Ascending aorta (tissue), 2 donors: ENCODE data around the gene CYP24A1. TPM values are rescaled to one million over a fixed set of nuclear protein-coding genes. Genes with fewer than 3 reads are reported as not detected.
"Not testable (repeated sequence)": the region's sequence is repeated elsewhere in the genome, so short reads cannot be mapped to it uniquely, and the experiment has no call there.

ENCODE experiments used
- DNase-seq, 2 donors: peaks; one replicate each; pipeline ENCODE4 v3.0.0-alpha.2; 2019; ENCODE audit warnings: low spot score in 2 of 2
- H3K27ac ChIP-seq, 2 donors: fragments of 200-600 bp; sonication (generic); one replicate each; pipeline ENCODE4 v1.5.1; 2016 to 2017; ENCODE audit warnings: mild to moderate bottlenecking in 1 of 2
- H3K27me3 ChIP-seq: fragments of 200-600 bp; sonication (generic); one replicate; pipeline ENCODE4 v1.5.1; 2017
- H3K36me3 ChIP-seq, 2 donors: fragments of 200-600 bp; sonication (generic); one replicate each; pipeline ENCODE4 v1.5.1; 2016
- H3K4me1 ChIP-seq, 2 donors: fragments of 200-600 bp; sonication (generic); one replicate each; pipeline ENCODE4 v1.5.1; 2016 to 2017; ENCODE audit warnings: mild to moderate bottlenecking in 1 of 2
- H3K4me3 ChIP-seq, 2 donors: fragments of 200-600 bp; sonication (generic); one replicate each; pipeline ENCODE4 v1.5.1; 2016 to 2017; ENCODE audit warnings: mild to moderate bottlenecking in 1 of 2
- H3K9me3 ChIP-seq, 2 donors: fragments of 200-600 bp; sonication (generic); one replicate each; pipeline ENCODE4 v1.5.1; 2016
- CTCF ChIP-seq, 3 experiments: fragments of 200-600 bp in 2 of 3; fragments of 450-650 bp in 1 of 3; sonication (generic) in 2 of 3; IDR thresholded peaks; one replicate each; pipeline ENCODE4 v1.5.1; 2016 to 2019; ENCODE audit warnings: antibody characterized with exemption in 3 of 3, mild to moderate bottlenecking in 1 of 3, moderate library complexity in 1 of 3
- intact Hi-C: fragments of 100-400 bp; cut with DNase I; formaldehyde crosslinking; loops from one replicate; pipeline ENCODE4 v1.15.1; 2023
- total RNA-seq: library from RNA; depleted of rRNA; stranded (reverse); fragments of >200 nt; gene quantifications from one replicate; pipeline ENCODE4 v1.1.0, GENCODE V29; 2016

Gene CYP24A1
- total RNA-seq, 1 donor from 2014 or later = not detected

GRCh38 chr20:54134445-54135220 lies 39.2 kb downstream of the CYP24A1 start:
- Histone ChIP-seq H3K4me3 (no peak overlapping the region), H3K36me3 (no peaks in the 10 kb centered on the region), H3K4me1 (no peaks in the 10 kb centered on the region), H3K27ac (no peak overlapping the region), H3K27me3 (no peaks in the 10 kb centered on the region), H3K9me3 (no peaks in the 10 kb centered on the region)
- no peak for DNase-seq
- intact Hi-C loops = no loop called here
- TF ChIP-seq CTCF (IDR thresholded peaks at IDR 0.05) = no peak

GRCh38 chr20:54133434-54134427 lies 40.1 kb downstream of the CYP24A1 start:
- H3K9me3 ChIP-seq = no peaks in the 10 kb centered on the region
- TF ChIP-seq CTCF (IDR thresholded peaks at IDR 0.05) = no peak
- no peaks in the 10 kb centered on the region for H3K4me1 ChIP-seq
- no peaks in the 10 kb centered on the region for H3K27me3 ChIP-seq
- no peak overlapping the region for H3K27ac ChIP-seq
- H3K4me3 ChIP-seq = no peak overlapping the region
- H3K36me3 ChIP-seq = no peaks in the 10 kb centered on the region
- intact Hi-C loops = no loop called here
- DNase-seq = no peak

- H3K36me3 ChIP-seq = no peaks in the 10 kb centered on the region
- no peaks in the 10 kb centered on the region for H3K27me3 ChIP-seq
- H3K4me1 ChIP-seq = no peaks in the 10 kb centered on the region
- peak in 1 of 2 donors; percentile 66 for DNase-seq
- no peaks in the 10 kb centered on the region for H3K9me3 ChIP-seq
- intact Hi-C loops = no loop called here
- no peak overlapping the region for H3K4me3 ChIP-seq
- no peak overlapping the region for H3K27ac ChIP-seq
- TF ChIP-seq CTCF (IDR thresholded peaks at IDR 0.05) = no peak
Observed at GRCh38 chr20:54132612-54133433, 41.0 kb downstream of the CYP24A1 start.

GRCh38 chr20:54131675-54132611 lies 41.8 kb downstream of the CYP24A1 start:
- DNase-seq = no peak
- Histone ChIP-seq H3K4me3 (no peak overlapping the region), H3K4me1 (no peaks in the 10 kb centered on the region), H3K36me3 (no peaks in the 10 kb centered on the region), H3K9me3 (no peaks in the 10 kb centered on the region), H3K27ac (no peak overlapping the region), H3K27me3 (no peaks in the 10 kb centered on the region)
- TF ChIP-seq CTCF (IDR thresholded peaks at IDR 0.05) = no peak
- intact Hi-C loops = no loop called here

- H3K27ac ChIP-seq, DNase-seq, H3K4me1 ChIP-seq, H3K36me3 ChIP-seq, H3K9me3 ChIP-seq, intact Hi-C loops, H3K27me3 ChIP-seq, H3K4me3 ChIP-seq: not testable (repeated sequence)
Observed at GRCh38 chr20:54131125-54131524, 42.7 kb downstream of the CYP24A1 start.
